Skeletal muscle cell (primary cell): ENCODE results near the gene MAVS.
A peak's percentile ranks its signal among the peaks of the same experiment; 100 is the strongest.
"Not testable (repeated sequence)": the region's sequence is repeated elsewhere in the genome, so short reads cannot be mapped to it uniquely, and the experiment has no call there.

ENCODE experiments used
- DNase-seq: peaks from one replicate; pipeline ENCODE4 v3.0.0-alpha.2; 2010; ENCODE audit warnings: low read depth
- H3K4me3 ChIP-seq: 2 replicates; pipeline ENCODE4 v1.5.1; 2011; ENCODE audit warnings: low read depth, mild to moderate bottlenecking, control low read depth, low read length, moderate library complexity

The MAVS gene

DNA sequence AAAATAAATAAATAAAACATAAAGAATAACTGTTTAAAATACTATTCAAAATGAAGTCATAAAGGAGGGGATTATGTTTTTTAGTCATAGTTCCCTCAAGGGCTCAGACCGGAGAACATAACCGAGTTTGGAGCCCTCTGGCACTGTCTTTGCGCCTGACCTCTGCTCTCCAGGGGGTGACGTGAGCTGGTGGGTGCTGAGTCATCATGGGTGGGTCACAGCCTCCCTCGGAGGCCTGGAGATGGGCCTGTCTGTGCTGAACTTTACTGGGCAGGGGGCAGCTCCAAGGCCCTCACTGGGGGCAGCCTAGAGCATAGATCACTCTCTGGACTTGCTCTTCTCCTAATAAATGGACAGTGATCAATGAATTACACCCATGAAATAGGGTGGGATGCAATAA, 3.1 kb upstream of the MAVS start:
- DNase-seq, result peak; percentile 60
- no peak overlapping the region for H3K4me3 ChIP-seq

DNA sequence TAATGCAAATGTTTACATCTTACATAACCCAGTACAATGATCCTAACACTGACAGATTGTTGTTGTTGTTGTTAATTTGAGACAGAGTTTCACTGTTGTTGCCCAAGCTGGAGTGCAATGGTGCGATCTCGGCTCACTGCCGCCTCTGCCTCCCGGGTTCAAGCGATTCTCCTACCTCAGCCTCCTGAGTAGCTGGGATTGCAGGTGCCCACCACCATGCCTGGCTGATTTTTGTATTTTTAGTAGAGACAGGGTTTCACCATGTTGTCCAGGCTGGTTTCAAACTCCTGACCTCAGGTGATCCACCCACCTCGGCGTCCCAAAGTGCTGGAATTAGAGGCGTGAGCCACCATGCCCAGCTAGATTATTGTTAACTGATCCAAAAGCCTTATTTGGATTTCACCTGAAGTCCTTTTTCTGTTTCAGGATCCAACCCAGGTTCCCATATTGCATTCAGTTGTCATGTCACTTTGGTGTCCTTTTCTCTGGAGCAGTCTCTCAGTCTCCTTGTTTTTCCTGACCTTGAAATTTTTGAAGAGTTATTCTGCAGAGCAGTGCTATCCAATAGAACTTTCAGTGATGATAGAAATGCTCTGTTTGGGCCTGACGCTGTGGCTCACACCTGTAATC, 2.5 kb upstream of the MAVS start:
- not testable (repeated sequence) for H3K4me3 ChIP-seq, DNase-seq

DNA sequence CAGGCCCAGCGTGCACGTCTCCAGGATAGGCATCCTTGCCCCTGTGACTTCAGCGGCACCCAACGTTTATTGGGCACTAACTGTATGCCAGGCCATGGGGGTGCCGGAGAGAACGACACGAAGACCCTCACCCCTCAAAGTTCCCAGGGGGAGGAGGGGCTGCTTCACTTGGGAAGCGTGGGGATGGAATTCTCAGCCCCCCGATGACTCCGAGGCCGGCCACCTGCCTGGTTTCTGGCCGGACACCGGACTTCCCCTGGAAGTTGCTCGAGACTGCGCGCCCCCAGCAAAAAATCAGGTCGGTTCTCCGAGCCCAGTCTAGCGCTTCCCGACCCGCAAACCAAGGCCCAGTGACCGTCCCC, 275 bp upstream of the MAVS start:
- H3K4me3 ChIP-seq, result peak overlapping the region; percentile 87
- DNase-seq, result no peak

DNA sequence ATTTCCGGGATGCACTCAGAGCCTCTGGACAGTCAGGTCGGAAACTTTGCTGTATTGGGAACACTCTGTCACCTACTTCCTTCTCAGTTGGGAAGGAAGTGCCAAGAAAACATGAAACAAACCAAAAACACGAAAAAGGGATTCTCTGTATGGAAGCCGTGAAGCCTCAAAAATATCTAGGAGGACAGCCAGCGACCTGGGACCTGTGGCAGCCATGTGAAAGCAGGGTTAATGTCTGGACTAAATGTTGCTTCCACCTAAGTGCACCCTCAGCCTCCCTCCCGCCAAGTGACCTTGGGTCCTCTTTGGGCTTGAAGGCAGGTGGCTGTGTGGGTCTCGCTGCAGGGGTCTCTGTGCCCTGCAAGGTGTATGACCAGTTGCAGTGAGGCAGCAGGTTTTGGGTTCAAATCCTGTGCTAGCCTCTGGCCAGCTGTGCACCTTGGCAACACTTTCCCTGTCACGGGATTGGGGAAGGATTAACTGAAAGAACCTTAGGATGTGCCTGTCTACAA, 851 bp downstream of the MAVS start:
- H3K4me3 ChIP-seq, result peak overlapping the region; percentile 87

DNA sequence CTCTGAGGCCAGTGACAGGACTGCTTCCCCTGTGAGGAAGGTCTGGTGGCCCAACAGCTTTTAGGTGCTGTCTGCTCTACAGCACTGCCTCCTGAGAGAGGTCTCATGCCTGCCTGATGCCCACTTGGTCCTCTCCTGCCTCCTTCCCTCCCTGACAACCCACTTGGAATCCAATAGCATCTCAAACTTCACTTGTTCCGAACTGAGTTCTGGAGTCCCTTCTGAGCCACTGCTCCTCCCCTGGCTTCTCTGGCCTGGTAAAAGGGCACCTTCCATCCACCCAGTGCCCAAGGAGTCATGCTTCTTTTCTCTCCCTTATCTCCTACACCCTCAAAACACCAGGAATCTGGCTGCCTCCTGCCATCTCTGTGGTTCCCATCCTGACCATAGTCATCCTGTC, 1.9 kb downstream of the MAVS start:
- H3K4me3 ChIP-seq, result no peak overlapping the region
- DNase-seq, result no peak

More for the DNA sequence above, 851 bp downstream of the MAVS start:
- DNase-seq, result no peak

DNA sequence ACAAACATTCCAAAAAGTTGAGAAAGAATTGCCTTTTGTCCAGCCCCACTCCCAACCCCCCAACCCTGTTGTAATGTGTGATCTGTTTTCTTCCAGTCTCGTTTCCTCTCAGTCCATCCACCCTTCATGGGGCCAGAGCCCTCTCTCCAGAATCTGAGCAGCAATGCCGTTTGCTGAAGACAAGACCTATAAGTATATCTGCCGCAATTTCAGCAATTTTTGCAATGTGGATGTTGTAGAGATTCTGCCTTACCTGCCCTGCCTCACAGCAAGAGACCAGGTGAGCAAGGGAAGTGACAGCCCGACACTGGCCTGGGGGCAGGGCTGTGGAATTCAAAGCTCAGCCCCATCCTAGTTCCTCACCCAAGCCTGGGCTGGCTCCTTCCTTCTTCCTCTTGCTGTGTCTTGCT, 7.8 kb downstream of the MAVS start:
- no peak overlapping the region for H3K4me3 ChIP-seq
- DNase-seq, result no peak

DNA sequence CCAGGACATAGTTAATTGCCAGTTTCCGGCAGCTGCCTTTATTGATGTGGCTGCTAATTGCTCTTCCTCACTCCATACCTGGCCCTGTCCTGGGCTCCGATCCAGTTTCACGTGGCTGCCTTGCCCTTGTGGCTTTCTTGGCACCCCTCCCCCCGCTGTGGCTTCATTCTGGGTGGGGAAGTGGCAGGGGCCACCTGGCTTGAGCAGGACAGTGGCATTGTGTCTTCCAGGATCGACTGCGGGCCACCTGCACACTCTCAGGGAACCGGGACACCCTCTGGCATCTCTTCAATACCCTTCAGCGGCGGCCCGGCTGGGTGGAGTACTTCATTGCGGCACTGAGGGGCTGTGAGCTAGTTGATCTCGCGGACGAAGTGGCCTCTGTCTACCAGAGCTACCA, 10.8 kb downstream of the MAVS start:
- no peak for DNase-seq
- H3K4me3 ChIP-seq, result no peak overlapping the region

DNA sequence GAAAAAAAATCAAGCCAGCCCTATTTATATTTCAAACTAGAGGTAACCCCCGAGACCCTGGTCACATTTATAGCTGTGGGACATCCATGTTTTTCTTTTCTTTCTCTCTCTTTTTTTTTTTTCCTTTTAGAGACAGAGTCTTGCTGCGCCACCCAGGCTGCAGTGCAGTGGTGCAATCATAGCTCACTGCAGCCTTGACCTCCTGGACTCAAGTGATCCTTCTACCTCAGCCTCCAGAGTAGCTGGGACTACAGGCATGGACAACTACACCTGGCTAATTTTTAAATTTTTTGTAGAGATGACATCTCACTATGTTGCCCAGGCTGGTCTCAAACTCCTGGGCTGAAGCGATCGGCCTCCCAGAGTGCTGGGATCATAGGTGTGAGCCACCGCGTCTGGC, 12.1 kb downstream of the MAVS start:
- no peak overlapping the region for H3K4me3 ChIP-seq
- no peak for DNase-seq

DNA sequence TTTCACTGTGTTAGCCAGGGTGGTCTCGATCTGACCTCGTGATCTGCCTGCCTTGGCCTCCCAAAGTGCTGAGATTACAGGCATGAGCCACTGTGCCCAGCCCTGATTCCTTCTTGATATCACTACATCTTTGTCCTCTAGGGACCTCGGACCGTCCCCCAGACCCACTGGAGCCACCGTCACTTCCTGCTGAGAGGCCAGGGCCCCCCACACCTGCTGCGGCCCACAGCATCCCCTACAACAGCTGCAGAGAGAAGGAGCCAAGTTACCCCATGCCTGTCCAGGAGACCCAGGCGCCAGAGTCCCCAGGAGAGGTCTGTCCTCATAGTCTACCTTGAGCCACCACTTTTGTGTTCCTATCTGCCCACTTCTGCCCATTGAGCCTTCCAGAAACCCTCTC, 14.6 kb downstream of the MAVS start:
- H3K4me3 ChIP-seq, result no peak overlapping the region
- DNase-seq, result no peak

DNA sequence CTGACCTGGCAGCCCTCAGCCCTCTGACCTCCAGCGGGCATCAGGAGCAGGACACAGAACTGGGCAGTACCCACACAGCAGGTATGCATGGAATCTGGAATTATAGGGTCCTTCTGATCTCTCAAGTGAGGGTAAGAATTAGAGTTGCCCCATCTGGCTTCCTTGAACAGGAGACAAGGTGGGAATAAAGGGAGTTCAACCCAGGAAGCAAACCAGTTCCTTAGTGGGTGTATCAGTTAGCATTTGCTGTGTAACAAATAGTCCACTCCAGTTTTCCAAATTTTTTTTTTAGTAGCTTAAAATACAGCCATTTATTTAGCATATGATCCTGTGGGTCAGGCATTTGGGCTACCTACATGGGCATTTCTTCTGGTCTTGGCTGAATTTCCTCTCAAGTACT, 15.7 kb downstream of the MAVS start:
- DNase-seq, result no peak
- no peak overlapping the region for H3K4me3 ChIP-seq

DNA sequence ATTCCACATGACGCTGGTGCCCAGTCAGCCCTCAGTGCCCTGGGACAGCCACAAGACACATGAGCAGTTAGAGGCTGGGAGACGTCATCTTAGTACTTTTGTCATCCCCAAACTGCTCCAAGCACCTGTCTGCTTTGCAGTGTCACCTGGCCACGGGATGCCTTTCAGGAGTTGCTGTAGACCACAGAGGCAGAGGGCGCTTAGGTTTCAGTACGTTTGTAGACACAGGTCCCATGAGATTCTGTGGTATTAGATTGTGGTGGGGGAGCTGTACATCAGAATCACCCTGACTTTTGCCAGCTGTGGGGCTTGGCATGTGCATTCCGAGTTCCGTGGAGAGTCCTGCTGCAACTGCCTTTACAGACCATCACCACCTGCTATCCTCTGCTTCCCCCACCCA, 16.7 kb downstream of the MAVS start:
- no peak for DNase-seq

DNA sequence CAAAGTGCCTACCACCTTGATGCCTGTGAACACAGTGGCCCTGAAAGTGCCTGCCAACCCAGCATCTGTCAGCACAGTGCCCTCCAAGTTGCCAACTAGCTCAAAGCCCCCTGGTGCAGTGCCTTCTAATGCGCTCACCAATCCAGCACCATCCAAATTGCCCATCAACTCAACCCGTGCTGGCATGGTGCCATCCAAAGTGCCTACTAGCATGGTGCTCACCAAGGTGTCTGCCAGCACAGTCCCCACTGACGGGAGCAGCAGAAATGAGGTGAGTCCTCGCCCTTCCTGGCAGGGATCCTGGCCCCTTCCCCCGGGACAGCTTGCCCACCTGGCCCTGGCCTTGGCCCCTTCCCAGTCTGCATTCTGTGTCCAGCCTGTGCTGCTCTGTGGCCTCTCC, 17.9 kb downstream of the MAVS start:
- DNase-seq, result no peak
- no peak overlapping the region for H3K4me3 ChIP-seq

More for the DNA sequence above, 16.7 kb downstream of the MAVS start:
- H3K4me3 ChIP-seq, result no peak overlapping the region

DNA sequence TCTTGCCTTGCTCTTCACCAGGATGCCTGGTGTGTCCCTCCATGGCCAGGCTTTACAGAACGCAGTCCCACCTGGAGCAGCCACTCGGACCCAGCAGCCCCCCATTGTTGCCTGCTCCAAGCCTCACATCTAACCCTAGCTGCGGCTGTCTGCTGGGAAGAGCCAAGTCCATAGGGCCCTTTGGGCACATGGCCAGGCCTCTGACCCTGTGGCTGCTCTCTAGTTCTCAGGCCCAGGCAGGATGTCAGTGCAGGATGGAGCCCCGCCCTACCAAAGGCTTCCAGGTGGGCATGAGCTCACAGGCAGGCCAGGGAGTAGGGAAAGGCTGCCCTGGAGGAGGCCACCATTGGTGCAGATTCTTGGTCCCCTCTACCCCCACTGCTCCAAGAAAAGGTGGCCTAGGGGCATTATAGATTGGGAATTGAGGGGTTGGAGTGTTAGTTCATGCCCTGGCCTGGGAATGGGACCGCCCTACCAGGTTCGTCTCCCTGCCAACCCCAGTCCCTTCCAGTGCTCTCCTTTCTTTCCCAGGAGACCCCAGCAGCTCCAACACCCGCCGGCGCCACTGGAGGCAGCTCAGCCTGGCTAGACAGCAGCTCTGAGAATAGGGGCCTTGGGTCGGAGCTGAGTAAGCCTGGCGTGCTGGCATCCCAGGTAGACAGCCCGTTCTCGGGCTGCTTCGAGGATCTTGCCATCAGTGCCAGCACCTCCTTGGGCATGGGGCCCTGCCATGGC, 18.7 kb downstream of the MAVS start:
- no peak overlapping the region for H3K4me3 ChIP-seq
- DNase-seq, result no peak

DNA sequence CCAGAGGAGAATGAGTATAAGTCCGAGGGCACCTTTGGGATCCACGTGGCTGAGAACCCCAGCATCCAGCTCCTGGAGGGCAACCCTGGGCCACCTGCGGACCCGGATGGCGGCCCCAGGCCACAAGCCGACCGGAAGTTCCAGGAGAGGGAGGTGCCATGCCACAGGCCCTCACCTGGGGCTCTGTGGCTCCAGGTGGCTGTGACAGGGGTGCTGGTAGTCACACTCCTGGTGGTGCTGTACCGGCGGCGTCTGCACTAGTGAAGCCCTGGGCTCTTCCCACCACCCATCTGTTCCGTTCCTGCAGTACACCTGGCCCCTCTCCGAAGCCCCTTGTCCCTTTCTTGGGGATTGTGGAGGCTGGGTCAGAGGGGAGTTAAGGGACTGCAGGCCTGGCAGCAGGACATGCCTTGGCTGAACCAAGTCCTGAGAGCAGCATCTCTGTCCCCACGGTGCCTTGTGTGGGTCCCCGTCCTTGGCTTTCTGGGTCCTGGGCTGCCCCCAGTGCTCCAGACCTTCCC, 19.3 kb downstream of the MAVS start:
- no peak for DNase-seq
- H3K4me3 ChIP-seq, result no peak overlapping the region

DNA sequence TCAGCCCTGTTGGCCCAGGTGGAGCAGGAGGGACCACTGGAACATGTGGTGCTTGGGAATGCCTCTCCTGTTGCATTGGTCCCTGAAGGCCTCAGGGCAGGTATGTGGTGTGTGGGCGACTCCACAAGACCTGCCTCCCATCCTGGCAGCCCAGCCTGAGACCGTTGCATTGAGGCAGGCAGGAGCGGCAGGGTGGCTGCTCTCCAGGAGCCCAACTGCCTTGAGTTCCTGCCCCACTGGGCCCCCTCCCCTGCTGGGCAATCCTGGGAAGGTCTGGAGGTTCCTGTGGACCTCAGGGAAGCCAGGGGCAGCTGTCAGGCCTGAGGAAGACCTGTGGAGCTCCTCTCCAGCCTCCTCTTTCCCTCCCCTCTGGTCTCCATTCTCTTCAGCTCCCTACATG, 19.8 kb downstream of the MAVS start:
- H3K4me3 ChIP-seq, result no peak overlapping the region
- DNase-seq, result no peak

DNA sequence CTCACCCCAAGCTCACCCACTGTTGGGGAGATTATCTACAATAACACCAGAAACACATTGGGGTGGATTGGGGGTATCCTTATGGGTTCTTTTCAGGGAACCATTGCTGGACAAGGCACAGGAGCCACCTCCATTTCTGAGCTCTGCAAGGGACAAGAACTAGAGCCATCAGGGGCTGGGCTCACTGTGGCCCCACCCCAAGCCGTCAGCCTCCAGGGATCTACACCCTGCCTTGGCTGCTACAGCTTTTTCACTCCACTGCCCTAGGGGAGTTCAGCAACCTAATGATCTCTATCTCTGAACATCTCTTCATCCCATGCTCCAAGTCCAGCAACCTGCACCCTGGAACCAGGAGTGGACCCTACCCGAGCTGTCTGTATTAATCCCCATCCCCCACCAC, 21.2 kb downstream of the MAVS start:
- no peak overlapping the region for H3K4me3 ChIP-seq
- no peak for DNase-seq

DNA sequence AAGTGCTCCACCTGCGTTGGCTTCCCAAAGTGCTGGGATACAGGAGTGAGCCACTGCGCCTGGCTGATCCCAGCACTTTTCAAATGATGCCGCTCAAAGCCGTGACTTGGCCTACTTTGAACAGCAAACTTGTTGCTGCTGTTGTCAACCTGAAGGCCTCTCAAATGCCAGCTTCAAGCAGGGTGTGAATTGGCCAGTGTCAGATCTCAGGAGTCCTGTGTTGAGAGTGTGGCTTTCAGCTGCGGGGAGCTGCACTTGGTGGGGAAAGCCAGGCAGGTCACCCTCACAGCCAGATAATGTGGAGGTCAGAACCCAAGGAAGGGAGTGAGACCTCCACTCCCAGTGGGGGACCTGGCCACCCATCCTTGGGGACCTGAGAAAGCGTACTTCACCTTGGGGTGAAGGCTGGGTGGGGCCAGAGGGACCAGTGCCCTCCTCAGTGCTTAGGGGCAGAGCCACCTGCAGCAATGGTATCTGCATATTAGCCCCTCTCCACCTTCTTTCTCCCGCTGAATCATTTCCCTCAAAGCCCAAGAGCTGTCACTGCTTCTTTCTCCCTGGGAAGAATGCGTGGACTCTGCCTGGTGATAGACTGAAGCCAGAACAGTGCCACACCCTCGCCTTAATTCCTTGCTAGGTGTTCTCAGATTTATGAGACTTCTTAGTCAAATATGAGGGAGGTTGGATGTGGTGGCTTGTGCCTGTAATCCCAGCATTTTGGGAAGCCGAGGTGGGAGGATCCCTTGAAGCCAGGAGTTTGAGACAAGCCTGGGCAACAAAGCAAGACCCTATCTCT, 23.4 kb downstream of the MAVS start:
- no peak for DNase-seq
- no peak overlapping the region for H3K4me3 ChIP-seq

DNA sequence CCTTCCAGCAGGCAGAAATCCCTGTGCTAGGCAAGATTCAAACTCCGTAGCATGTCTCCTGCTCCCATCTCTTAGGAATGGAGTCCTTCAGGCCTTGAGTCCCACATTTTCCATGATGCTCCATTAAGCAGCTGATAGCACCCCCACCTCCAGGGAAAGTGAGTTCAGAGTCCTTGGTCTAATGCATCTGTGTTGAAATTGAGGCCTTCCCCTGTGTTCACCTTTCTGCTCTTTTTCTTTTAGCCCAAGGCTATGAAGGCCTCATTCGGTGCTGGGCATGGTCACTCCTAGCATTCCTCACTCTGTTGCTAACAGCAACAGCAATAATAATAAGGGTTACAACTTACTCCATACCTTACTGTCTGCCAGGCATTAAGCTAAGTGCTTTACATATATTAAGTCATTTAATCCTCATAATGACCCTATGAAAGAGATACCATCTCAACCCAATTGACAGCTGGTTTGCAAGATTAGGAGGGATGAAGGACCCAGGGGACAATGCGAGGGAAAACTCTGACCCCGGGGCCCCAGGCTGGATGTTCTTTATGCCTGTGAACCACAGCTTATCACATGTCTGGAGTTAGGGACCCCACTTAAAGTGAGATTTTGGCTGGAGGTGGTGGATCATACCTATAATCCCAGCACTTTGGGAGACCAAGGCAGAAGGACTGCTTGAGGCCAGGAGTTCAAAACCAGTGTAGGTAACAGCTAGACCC, 25.1 kb downstream of the MAVS start:
- DNase-seq, result no peak
- H3K4me3 ChIP-seq, result no peak overlapping the region

DNA sequence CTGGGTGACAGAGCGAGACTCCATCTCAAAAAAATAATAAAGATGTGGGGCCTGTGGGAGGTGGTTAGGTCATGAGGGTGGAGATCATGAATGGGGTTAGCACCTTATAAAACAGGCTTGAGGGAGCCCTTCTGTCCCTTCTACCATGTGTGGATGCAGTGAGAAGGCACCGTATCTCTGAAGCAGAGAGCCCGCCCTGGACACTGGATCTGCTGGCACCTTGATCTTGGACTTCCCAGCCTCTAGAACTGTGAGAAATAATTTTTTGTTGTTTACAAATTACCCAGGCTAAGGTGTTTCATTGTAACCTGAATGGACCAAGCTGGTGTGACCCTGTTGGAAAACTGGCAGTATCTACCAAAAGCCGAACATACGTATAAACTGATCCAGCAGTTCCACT, 26.9 kb downstream of the MAVS start:
- no peak for DNase-seq
- H3K4me3 ChIP-seq, result no peak overlapping the region
